ENCODE measurements around the gene CLSTN1.

The CLSTN1 gene

DNA sequence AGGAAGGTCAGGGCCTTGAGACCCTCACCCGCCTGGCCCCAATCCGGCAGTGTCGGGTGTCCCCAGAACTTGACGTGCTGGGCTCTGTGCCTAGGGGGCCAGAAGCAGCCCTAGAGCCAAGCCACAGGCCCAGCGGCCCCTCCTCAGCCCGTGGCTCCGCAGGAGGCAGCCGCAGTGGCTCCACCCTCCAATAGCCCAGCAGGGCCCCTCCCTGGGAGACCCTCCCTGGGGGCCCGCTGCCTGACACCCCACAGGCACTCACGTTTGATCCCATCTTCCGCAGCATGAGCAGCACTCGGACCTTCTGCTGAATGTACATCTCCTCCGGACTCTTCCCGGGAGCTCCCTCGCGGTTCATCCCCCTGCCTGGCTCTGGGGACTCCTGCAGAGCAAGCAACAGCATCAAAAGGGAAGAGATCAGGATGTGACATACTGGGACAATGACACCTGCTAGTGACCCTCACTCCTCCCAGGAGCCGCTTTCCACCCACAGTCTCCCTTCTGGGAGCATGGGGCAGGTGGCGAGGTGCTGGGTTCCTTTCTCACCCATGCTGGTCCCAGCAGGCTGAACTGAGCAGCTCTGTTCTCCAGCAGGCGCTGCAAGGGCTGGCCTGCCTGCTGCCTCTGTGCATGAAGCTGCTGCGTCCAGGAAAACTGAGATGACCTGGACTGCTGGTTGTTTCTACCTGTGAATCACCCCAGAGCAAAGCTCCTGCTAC lies 48.1 kb upstream of the CLSTN1 start:
- no peak overlapping the region for H3K4me3 ChIP-seq (ENCODE audit: low read depth in 1 of 2, low read length in 2 of 2)
- no peak overlapping the region for H2AFZ ChIP-seq (ENCODE audit: low read depth, low read length)
- ATAC-seq (ENCODE audit: insufficient read depth, low read depth) (no peak), DNase-seq (no peak)
- no peaks in the 10 kb centered on the region for H3K79me2 ChIP-seq (ENCODE audit: insufficient read depth, low read length)
- no peaks in the 10 kb centered on the region for H4K20me1 ChIP-seq (ENCODE audit: insufficient read depth, low read length)
- H3K9me3 ChIP-seq (ENCODE audit: insufficient read depth, low read length, severe bottlenecking), result no peaks in the 10 kb centered on the region
- TF ChIP-seq, protein P1, sequence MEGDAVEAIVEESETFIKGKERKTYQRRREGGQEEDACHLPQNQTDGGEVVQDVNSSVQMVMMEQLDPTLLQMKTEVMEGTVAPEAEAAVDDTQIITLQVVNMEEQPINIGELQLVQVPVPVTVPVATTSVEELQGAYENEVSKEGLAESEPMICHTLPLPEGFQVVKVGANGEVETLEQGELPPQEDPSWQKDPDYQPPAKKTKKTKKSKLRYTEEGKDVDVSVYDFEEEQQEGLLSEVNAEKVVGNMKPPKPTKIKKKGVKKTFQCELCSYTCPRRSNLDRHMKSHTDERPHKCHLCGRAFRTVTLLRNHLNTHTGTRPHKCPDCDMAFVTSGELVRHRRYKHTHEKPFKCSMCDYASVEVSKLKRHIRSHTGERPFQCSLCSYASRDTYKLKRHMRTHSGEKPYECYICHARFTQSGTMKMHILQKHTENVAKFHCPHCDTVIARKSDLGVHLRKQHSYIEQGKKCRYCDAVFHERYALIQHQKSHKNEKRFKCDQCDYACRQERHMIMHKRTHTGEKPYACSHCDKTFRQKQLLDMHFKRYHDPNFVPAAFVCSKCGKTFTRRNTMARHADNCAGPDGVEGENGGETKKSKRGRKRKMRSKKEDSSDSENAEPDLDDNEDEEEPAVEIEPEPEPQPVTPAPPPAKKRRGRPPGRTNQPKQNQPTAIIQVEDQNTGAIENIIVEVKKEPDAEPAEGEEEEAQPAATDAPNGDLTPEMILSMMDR (IDR thresholded peaks at IDR 0.05; ENCODE audit: borderline replicate concordance, extremely low read depth, low read length, poor library complexity, severe bottlenecking), result no peak
- no peak for TF ChIP-seq EZH2 (IDR thresholded peaks at IDR 0.05; ENCODE audit: borderline replicate concordance, low read depth, low read length, severe bottlenecking)
- peaks cover 11% of the 10 kb centered on the region for H3K4me1 ChIP-seq (ENCODE audit: insufficient read depth, low read length)
- no peaks in the 10 kb centered on the region for H3K27me3 ChIP-seq (ENCODE audit: insufficient read depth, low read length, poor library complexity)
- no peak overlapping the region for H3K9ac ChIP-seq (ENCODE audit: low read depth, low read length)
- no peak overlapping the region for H3K27ac ChIP-seq (ENCODE audit: low read length)
- peaks cover 2% of the 10 kb centered on the region; the same call in 1 of the 2 replicates for H3K36me3 ChIP-seq (ENCODE audit: insufficient read depth, low read length)
- no peak overlapping the region for H3K4me2 ChIP-seq (ENCODE audit: insufficient read depth, low read length)

DNA sequence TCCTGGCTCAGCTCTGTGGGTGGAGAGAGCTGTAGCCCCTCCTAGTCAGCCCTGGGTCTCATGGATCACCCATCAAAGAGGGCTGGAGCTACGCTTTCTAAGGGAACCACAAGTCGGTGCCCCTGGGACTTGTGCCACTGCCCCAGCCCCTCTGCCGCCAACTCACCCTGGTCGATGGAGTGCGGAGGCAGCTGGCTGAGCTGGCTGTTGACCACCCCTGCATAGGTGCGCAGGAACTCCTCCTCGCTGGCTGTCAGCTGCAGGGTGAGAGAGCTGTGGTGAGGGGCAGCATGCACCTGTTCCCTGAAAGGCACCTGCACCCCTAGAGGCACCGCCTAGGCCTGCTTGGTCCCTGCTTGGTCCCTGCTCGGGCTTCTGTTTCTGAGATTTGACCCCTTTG lies 47.3 kb upstream of the CLSTN1 start:
- no peak overlapping the region for H3K4me2 ChIP-seq (ENCODE audit: insufficient read depth, low read length)
- no peak overlapping the region for H2AFZ ChIP-seq (ENCODE audit: low read depth, low read length)
- peaks cover 11% of the 10 kb centered on the region for H3K4me1 ChIP-seq (ENCODE audit: insufficient read depth, low read length)
- H3K9ac ChIP-seq (ENCODE audit: low read depth, low read length), result no peak overlapping the region
- no peaks in the 10 kb centered on the region for H3K9me3 ChIP-seq (ENCODE audit: insufficient read depth, low read length, severe bottlenecking)
- H3K36me3 ChIP-seq (ENCODE audit: insufficient read depth, low read length), result peaks cover 2% of the 10 kb centered on the region; the same call in 1 of the 2 replicates
- no peaks in the 10 kb centered on the region for H3K27me3 ChIP-seq (ENCODE audit: insufficient read depth, low read length, poor library complexity)
- TF ChIP-seq, protein P1 (IDR thresholded peaks at IDR 0.05; ENCODE audit: borderline replicate concordance, extremely low read depth, low read length, poor library complexity, severe bottlenecking), result no peak
- TF ChIP-seq EZH2 (IDR thresholded peaks at IDR 0.05; ENCODE audit: borderline replicate concordance, low read depth, low read length, severe bottlenecking), result no peak
- ATAC-seq (ENCODE audit: insufficient read depth, low read depth) (no peak), DNase-seq (no peak)
- no peaks in the 10 kb centered on the region for H3K79me2 ChIP-seq (ENCODE audit: insufficient read depth, low read length)
- H3K4me3 ChIP-seq (ENCODE audit: low read depth in 1 of 2, low read length in 2 of 2), result no peak overlapping the region
- no peak overlapping the region for H3K27ac ChIP-seq (ENCODE audit: low read length)
- H4K20me1 ChIP-seq (ENCODE audit: insufficient read depth, low read length), result no peaks in the 10 kb centered on the region

DNA sequence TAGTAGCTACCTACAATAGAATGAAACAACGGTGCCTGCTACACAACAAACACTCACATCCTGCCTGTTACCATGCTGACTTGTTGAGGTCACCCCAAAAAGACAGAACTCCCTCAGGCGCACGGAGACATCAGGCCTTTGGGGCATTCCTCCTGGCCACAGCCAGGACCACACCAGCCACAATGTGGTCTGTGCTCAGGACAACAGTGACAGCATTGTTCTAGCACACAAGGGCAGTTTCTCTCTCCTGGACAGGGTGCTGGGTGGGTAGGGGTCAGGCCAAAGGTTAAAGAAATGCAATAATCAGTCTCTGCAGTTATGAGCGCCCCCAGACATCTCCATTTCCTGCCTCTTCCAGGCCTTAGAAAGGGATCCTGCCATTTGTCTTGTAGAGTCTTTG lies 46.8 kb upstream of the CLSTN1 start:
- H3K27me3 ChIP-seq (ENCODE audit: insufficient read depth, low read length, poor library complexity), result no peaks in the 10 kb centered on the region
- H3K27ac ChIP-seq (ENCODE audit: low read length), result no peak overlapping the region
- H3K4me2 ChIP-seq (ENCODE audit: insufficient read depth, low read length), result no peak overlapping the region
- H3K36me3 ChIP-seq (ENCODE audit: insufficient read depth, low read length), result peaks cover 2% of the 10 kb centered on the region; the same call in 1 of the 2 replicates
- ATAC-seq (ENCODE audit: insufficient read depth, low read depth), result no peak
- H3K79me2 ChIP-seq (ENCODE audit: insufficient read depth, low read length), result no peaks in the 10 kb centered on the region
- H3K9me3 ChIP-seq (ENCODE audit: insufficient read depth, low read length, severe bottlenecking), result no peaks in the 10 kb centered on the region
- TF ChIP-seq EZH2 (IDR thresholded peaks at IDR 0.05; ENCODE audit: borderline replicate concordance, low read depth, low read length, severe bottlenecking), result no peak
- TF ChIP-seq, protein P1 (IDR thresholded peaks at IDR 0.05; ENCODE audit: borderline replicate concordance, extremely low read depth, low read length, poor library complexity, severe bottlenecking), result no peak
- no peak for DNase-seq
- H4K20me1 ChIP-seq (ENCODE audit: insufficient read depth, low read length), result no peaks in the 10 kb centered on the region
- no peak overlapping the region for H3K9ac ChIP-seq (ENCODE audit: low read depth, low read length)
- no peak overlapping the region for H3K4me3 ChIP-seq (ENCODE audit: low read depth in 1 of 2, low read length in 2 of 2)
- H2AFZ ChIP-seq (ENCODE audit: low read depth, low read length), result no peak overlapping the region
- H3K4me1 ChIP-seq (ENCODE audit: insufficient read depth, low read length), result peaks cover 11% of the 10 kb centered on the region
